LoVo (cell line): ENCODE measurements around the gene NKAIN2.
"Not testable (repeated sequence)": the region's sequence is repeated elsewhere in the genome, so short reads cannot be mapped to it uniquely, and the experiment has no call there.

Experiments
- DNase-seq: peaks from one replicate; pipeline ENCODE4 v3.0.0-alpha.2; 2016; ENCODE audit warnings: low spot score

The NKAIN2 gene

DNA sequence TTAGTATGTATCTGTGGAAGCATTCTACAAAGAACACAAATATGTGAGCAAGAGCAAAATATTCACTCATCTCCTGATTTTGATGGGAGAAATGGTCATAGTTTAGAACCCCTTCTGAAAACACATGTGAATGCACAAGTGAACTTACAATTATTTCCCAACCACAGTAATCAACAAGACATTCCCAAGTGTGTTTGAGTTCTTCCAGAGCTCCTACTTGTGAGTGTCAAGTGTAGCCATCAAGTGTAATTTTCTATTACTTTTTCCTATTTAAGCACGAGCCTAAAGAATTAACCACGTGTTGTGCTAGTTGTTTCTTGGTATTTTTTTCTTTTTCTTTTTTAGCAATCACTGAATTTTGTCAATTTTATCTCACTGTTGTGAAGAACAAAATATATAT is 402.3 kb downstream of the NKAIN2 start:
- DNase-seq, result no peak

- no peak for DNase-seq
Observed at GRCh38 chr6:124223611-124224345, 420.1 kb downstream of the NKAIN2 start.

DNA sequence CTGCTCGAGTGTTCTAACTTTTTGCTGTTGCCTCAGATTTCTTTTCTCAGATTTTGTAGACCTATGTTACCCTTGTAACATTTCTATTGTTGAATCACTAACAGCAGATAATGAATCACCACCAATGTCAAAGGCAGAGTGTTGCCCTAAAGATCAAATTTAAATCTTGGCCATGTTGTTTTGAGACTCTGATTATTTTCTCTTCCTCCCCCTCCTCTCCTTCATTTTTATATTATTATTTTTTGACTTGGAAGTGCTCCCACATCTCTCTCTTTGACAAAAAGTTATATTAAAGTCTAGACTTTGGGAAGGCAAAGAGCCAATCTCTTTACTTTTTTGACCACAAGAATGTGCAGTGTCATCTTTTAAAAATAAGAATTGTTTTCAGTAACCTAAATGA is 422.7 kb downstream of the NKAIN2 start:
- DNase-seq, result no peak

DNA sequence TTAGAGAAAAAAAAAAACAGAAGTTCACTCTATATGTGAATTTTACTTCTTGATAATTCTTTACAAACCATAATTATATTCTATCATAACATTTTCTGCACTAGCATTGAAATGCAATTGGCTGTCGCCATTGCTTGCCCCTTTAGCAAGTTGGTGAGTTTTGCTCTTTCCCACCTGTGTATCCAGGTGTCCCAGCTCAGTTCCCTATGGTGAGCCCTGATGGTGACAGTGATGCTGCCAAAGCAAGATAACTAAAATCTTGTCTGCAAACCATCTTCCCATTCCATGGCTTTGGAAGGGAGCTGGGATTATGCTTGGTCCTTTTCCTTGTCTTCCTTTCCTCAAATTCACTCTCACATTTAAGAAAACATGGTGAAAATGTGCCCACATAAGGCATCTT is 429.6 kb downstream of the NKAIN2 start:
- DNase-seq, result no peak

DNA sequence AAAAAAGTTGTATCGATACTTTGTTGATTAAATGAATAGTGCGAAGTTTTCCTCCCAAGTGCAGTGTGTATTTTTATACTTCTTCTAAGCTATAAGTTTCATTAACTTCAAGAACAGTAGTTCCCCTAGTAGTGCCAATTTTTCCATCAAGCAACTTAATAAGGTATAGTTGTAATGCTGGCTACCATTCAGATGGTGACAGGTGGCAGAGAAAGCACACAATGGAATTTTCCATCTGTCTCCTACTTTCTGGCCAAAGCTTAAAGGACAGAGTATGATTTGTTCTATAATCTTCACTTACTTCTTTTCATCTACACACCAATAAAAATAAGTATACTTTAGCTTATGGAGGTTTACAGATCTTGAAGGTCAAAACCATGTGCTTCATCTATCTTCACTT is 431.1 kb downstream of the NKAIN2 start:
- no peak for DNase-seq

DNA sequence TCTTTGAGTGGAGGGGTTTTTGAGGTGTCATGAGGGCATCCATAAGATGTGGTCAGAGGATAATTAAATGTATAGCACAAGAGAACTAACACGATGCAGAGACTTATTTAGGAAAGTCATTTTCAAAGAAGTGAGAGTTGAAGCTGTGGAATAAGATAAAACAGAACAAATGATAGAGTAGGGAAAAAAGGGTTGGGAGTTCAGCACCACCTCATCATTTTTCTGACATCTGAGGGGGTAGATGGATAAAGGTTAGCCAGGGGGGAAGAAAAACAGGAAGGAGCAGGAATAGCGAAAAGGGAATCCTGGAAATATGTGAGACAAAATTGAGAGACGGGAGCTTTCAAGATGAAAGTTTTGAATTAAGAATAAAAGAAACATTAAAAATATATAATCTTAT is 434.2 kb downstream of the NKAIN2 start:
- no peak for DNase-seq

DNA sequence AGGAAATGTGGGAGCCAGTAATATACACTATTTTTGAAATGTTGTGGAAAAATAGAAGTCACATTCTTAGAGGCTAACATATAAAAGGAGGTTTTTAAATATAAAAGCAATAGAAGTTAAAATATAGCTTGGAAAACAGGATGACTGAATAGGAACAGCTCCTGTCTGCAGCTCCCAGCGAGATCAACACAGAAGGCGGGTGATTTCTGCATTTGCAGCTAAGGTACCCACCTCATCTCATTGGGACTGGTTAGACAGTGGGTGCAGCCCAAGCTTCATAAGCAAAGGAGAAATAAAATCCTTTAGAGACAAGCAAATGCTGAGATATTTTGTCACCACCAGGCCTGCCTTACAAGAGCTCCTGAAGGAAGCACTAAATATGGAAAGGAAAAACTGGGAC is 434.7 kb downstream of the NKAIN2 start:
- not testable (repeated sequence) for DNase-seq

GRCh38 chr6:124254941-124255685 is 451.4 kb downstream of the NKAIN2 start:
- DNase-seq, result no peak

- no peak for DNase-seq
Observed at GRCh38 chr6:124260337-124260736, 456.7 kb downstream of the NKAIN2 start.

GRCh38 chr6:124269733-124270132 is 466.1 kb downstream of the NKAIN2 start:
- DNase-seq, result no peak

- no peak for DNase-seq
Observed at GRCh38 chr6:124273701-124274100, 470.0 kb downstream of the NKAIN2 start.

DNA sequence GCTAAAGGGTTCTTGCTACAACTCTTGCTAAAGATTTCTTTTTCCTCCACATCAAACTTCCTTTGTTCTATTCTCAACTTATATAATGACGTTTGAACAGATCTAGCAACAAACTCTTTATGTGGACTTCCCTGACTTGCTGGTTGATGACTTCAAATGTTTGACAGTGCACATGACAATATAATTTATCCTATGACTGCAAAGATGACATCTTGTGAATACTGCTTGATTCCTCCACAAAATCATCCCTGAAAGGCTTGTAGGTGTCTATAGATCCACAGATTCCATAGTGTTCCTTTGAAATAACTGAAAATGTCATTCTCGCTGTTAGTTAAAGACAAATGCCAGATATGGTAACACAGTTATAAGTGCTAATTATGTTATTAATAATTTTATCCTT is 478.9 kb downstream of the NKAIN2 start:
- no peak for DNase-seq

GRCh38 chr6:124283486-124283885 is 479.8 kb downstream of the NKAIN2 start:
- DNase-seq, result no peak

DNA sequence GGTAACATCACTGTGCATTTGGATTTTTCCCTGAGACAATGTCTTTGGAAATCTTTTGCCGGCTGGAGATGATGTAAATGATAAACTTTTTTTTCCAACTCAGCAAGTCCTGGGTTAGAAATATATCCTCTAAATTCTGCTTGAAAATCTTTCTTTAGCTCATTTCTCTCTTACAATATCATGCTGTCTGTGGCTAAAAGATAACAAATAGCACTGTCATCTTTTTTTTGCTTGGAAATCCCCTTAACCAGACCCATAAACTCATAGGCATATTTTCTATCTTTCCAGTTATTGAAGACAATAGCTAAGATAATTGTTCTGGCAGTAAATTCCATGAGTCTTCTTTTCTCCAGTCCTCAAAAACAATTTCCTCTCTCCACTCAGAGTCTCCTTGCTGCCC is 481.5 kb downstream of the NKAIN2 start:
- DNase-seq, result no peak

- no peak for DNase-seq
Observed at GRCh38 chr6:124294574-124295200, 491.0 kb downstream of the NKAIN2 start.

- DNase-seq, result no peak
Observed at GRCh38 chr6:124297507-124297906, 493.8 kb downstream of the NKAIN2 start.

GRCh38 chr6:124298730-124299129 is 495.1 kb downstream of the NKAIN2 start:
- DNase-seq, result no peak

GRCh38 chr6:124300907-124301306 is 497.2 kb downstream of the NKAIN2 start:
- DNase-seq, result not testable (repeated sequence)

DNA sequence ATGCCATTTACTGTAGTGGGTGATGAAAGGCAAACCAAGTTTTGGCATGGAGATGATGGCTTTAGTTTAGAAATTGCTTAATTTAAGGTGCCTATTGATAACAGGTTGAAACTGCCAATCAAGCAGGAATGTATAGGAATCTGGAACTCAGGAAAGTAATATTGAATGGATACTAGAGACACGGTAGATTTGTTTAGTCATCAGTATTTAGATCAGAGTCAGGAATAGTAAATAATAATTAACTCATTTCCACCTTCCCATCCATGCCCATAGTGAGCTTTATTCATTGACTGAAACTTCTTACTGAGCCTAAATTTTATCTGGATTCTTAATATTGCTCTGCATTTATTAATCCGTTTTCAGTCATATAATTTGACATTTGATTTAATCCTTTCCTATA is 500.3 kb downstream of the NKAIN2 start:
- no peak for DNase-seq

DNA sequence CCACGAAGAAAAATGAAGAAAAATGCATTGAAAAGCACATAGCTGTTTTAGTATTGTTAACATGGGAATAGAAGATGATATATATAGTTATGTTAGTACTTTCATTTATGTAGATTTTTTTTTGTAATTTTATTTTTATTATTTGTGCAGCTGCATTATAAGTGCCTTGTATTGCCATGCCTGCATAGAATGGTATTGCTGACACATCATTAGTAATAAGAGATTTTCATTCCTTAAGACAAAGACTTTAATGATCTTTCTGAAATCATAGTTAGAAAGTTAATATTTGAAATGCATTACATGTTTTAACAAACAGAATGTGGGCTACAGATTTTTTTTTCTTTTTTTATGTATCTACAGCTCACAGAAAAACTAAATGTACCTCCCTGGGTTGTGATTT is 506.5 kb downstream of the NKAIN2 start:
- DNase-seq, result no peak

DNA sequence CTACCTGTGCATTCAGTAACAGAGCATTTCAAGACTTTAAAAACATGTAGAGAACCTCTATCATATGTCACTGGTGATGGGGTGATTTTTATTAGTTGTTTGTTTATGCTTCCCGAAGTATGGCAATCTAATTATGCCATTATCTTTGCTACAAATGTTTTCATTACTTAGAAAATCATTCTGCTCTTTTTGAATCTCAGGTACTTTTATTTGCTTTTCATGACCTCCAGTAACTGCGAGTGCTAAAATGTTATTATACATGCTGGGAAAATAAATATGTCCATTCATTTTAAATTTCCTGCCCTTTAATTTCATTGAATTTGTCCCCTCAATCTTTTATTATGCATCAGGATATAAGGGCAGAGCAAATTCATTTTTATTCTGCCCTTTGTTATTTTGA is 515.7 kb downstream of the NKAIN2 start:
- DNase-seq, result no peak

GRCh38 chr6:124324237-124324636 is 520.6 kb downstream of the NKAIN2 start:
- no peak for DNase-seq

DNA sequence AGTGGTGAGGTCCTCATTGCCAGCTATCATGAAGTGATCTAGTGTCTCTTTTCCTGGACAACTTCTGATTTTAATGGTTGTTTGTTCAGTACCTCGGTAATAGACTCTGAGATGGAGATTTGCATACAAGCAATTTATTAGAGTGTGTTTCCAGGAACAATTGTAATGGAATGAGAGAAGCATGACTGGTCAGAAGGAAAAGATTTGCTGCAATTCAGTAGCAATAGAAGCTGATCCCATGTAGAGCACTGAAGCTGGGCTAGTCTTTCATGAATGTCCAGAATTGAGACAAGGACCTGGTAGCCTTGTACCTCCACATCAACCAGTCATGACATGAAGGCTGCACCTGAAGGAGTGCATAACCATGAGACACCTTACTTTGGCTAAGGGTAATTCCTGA is 526.5 kb downstream of the NKAIN2 start:
- no peak for DNase-seq
